ENCODE results near the gene RNF31.

The RNF31 gene

DNA sequence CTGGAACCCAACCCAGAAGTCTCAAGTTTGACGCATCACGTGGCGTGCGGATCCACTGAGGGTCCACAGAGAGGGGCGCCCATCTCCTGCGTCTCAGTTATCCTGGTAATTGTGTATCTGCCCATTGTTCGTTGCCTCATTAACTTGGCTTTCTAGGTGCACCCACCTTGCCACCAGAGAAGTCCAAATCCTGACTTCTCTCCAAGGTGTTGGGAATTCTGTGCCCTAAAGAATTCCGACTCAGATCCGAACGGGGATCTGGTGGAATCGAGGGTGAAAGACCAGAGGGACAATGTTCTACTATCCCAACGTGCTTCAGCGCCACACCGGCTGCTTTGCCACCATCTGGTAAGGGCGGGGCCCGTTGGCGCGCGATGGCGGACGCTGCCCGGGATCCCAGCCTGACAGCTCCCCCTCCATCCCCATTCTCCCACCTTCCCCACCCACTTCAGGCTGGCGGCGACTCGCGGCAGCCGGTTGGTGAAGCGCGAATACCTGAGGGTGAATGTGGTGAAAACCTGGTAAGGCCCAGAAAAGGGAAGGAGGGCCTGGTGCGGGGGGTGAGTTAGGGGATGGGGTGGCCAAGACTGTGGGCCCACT is 25.1 kb downstream of the RNF31 start (continued):
- TF ChIP-seq, protein P1, sequence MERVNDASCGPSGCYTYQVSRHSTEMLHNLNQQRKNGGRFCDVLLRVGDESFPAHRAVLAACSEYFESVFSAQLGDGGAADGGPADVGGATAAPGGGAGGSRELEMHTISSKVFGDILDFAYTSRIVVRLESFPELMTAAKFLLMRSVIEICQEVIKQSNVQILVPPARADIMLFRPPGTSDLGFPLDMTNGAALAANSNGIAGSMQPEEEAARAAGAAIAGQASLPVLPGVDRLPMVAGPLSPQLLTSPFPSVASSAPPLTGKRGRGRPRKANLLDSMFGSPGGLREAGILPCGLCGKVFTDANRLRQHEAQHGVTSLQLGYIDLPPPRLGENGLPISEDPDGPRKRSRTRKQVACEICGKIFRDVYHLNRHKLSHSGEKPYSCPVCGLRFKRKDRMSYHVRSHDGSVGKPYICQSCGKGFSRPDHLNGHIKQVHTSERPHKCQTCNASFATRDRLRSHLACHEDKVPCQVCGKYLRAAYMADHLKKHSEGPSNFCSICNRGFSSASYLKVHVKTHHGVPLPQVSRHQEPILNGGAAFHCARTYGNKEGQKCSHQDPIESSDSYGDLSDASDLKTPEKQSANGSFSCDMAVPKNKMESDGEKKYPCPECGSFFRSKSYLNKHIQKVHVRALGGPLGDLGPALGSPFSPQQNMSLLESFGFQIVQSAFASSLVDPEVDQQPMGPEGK (CRISPR knock-in tag; IDR thresholded peaks at IDR 0.05; ENCODE audit: borderline replicate concordance) = no peak

DNA sequence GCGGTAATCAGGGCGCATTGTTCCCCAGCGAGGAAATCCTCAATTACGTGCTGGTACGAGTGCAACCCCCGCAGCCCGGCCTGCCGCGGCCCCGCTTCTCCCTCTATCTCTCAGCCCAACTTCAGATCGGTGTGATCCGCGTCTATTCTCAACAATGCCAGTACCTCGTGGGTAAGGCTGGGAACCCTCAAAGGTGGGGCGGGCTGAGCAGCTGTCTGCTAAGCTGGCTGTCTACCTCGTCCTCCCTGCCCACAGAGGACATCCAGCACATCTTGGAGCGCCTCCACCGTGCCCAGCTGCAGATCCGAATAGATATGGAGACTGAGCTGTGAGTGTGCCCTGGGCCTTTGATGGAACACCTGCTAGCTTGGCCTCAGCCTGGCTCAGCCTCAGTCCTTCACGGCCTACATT is 25.6 kb downstream of the RNF31 start:
- ATAC-seq = no peak
- TF ChIP-seq ARNTL (CRISPR knock-in tag; IDR thresholded peaks at IDR 0.05; ENCODE audit: borderline replicate concordance, low read depth) = no peak

DNA sequence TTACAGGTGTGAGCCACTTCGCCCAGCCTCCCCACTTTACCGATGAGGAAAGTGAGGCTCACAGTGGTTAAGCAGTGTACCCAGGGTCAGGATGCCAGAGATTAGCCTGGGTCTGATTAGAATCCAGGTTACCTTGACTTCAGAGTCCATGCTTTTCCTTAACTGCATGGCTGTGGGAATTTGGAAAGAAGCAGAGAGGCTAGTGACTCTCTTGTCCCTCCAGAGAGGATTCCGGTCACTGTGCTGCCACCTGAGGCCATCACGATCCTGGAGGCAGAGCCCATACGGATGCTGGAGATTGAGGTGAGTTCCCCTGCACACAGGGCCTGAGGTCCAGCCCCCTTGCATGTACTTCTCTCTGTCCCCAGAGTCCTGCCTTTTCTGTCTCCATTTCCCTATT is 29.3 kb downstream of the RNF31 start:
- TF ChIP-seq ZNF8 (CRISPR knock-in tag; IDR thresholded peaks at IDR 0.05) = no peak
- no peak for TF ChIP-seq CREB5 (CRISPR knock-in tag; IDR thresholded peaks at IDR 0.05; ENCODE audit: low read depth)
- TF ChIP-seq ZNF565 (CRISPR knock-in tag; conservative IDR thresholded peaks at IDR 0.05; ENCODE audit: low read depth) = no peak
- no peak for TF ChIP-seq ZFP30 (CRISPR knock-in tag; IDR thresholded peaks at IDR 0.05)
- TF ChIP-seq BACH2 (CRISPR knock-in tag; IDR thresholded peaks at IDR 0.05; ENCODE audit: borderline replicate concordance) = no peak
- no peak for TF ChIP-seq ZC3H10 (CRISPR knock-in tag; IDR thresholded peaks at IDR 0.05)
- no peak for TF ChIP-seq ARNTL (CRISPR knock-in tag; IDR thresholded peaks at IDR 0.05; ENCODE audit: borderline replicate concordance, low read depth)
- no peak for TF ChIP-seq ESRRG (CRISPR knock-in tag; IDR thresholded peaks at IDR 0.05)
- TF ChIP-seq, protein P2, sequence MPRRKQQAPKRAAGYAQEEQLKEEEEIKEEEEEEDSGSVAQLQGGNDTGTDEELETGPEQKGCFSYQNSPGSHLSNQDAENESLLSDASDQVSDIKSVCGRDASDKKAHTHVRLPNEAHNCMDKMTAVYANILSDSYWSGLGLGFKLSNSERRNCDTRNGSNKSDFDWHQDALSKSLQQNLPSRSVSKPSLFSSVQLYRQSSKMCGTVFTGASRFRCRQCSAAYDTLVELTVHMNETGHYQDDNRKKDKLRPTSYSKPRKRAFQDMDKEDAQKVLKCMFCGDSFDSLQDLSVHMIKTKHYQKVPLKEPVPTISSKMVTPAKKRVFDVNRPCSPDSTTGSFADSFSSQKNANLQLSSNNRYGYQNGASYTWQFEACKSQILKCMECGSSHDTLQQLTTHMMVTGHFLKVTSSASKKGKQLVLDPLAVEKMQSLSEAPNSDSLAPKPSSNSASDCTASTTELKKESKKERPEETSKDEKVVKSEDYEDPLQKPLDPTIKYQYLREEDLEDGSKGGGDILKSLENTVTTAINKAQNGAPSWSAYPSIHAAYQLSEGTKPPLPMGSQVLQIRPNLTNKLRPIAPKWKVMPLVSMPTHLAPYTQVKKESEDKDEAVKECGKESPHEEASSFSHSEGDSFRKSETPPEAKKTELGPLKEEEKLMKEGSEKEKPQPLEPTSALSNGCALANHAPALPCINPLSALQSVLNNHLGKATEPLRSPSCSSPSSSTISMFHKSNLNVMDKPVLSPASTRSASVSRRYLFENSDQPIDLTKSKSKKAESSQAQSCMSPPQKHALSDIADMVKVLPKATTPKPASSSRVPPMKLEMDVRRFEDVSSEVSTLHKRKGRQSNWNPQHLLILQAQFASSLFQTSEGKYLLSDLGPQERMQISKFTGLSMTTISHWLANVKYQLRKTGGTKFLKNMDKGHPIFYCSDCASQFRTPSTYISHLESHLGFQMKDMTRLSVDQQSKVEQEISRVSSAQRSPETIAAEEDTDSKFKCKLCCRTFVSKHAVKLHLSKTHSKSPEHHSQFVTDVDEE (CRISPR knock-in tag; IDR thresholded peaks at IDR 0.05) = no peak
- no peak for TF ChIP-seq TCF4 (CRISPR knock-in tag; IDR thresholded peaks at IDR 0.05; ENCODE audit: borderline replicate concordance)
- no peak for TF ChIP-seq SNAI2 (CRISPR knock-in tag; IDR thresholded peaks at IDR 0.05)
- no peak for TF ChIP-seq CSDC2 (CRISPR knock-in tag; IDR thresholded peaks at IDR 0.05)
- TF ChIP-seq ZFP3 (CRISPR knock-in tag; IDR thresholded peaks at IDR 0.05) = no peak
- ATAC-seq = no peak

- ATAC-seq = no peak
- TF ChIP-seq TCF4 (CRISPR knock-in tag; IDR thresholded peaks at IDR 0.05; ENCODE audit: borderline replicate concordance) (no peak), ZFP3 (CRISPR knock-in tag; IDR thresholded peaks at IDR 0.05) (no peak), CREB5 (CRISPR knock-in tag; IDR thresholded peaks at IDR 0.05; ENCODE audit: low read depth) (no peak), SNAI2 (CRISPR knock-in tag; IDR thresholded peaks at IDR 0.05) (no peak), ZC3H10 (CRISPR knock-in tag; IDR thresholded peaks at IDR 0.05) (no peak), ZFP30 (CRISPR knock-in tag; IDR thresholded peaks at IDR 0.05) (no peak)
These were observed 29.9 kb downstream of the RNF31 start for GRCh38 chr14:24177041-24177825.

GRCh38 chr14:24177891-24178290 is 30.6 kb downstream of the RNF31 start:
- ATAC-seq = no peak
- no peak for TF ChIP-seq ZNF8 (CRISPR knock-in tag; IDR thresholded peaks at IDR 0.05)
- no peak for TF ChIP-seq RARB (CRISPR knock-in tag; IDR thresholded peaks at IDR 0.05)
- TF ChIP-seq OSR1 (CRISPR knock-in tag; IDR thresholded peaks at IDR 0.05) = no peak
- no peak for TF ChIP-seq GLIS3 (CRISPR knock-in tag; IDR thresholded peaks at IDR 0.05)
- TF ChIP-seq ZFP3 (CRISPR knock-in tag; IDR thresholded peaks at IDR 0.05) = no peak
- no peak for TF ChIP-seq CREB5 (CRISPR knock-in tag; IDR thresholded peaks at IDR 0.05; ENCODE audit: low read depth)
- no peak for TF ChIP-seq PPARA (CRISPR knock-in tag; IDR thresholded peaks at IDR 0.05; ENCODE audit: borderline replicate concordance)
- TF ChIP-seq, protein P1 (CRISPR knock-in tag; IDR thresholded peaks at IDR 0.05; ENCODE audit: borderline replicate concordance) = no peak
- TF ChIP-seq ZC3H10 (CRISPR knock-in tag; IDR thresholded peaks at IDR 0.05) = no peak
- no peak for TF ChIP-seq ARNTL (CRISPR knock-in tag; IDR thresholded peaks at IDR 0.05; ENCODE audit: borderline replicate concordance, low read depth)
- no peak for TF ChIP-seq CSDC2 (CRISPR knock-in tag; IDR thresholded peaks at IDR 0.05)
